ENCODE results near the gene CRADD.

GRCh38 chr12:93669452-93669851 lies 7.7 kb upstream of the CRADD start:
- TF ChIP-seq EZH2 (IDR thresholded peaks at IDR 0.05; ENCODE audit: borderline replicate concordance, control insufficient read depth, low read depth, low read length) (no peak), TCF12 (IDR thresholded peaks at IDR 0.05; ENCODE audit: low read depth, low read length) (no peak), POLR2AphosphoS5 (IDR thresholded peaks at IDR 0.05; ENCODE audit: low read length) (no peak), KDM1A (IDR thresholded peaks at IDR 0.05; ENCODE audit: borderline replicate concordance) (no peak), CHD4 (IDR thresholded peaks at IDR 0.05) (no peak), GATAD2B (conservative IDR thresholded peaks at IDR 0.05; ENCODE audit: low read depth) (no peak), YBX1 (IDR thresholded peaks at IDR 0.05) (no peak), EGR1 (IDR thresholded peaks at IDR 0.05; ENCODE audit: borderline replicate concordance in 1 of 2, low read depth in 2 of 2, low read length in 2 of 2) (no peak), SIX5 (IDR thresholded peaks at IDR 0.05; ENCODE audit: low read depth, low read length, severe bottlenecking) (no peak), RFX5 (IDR thresholded peaks at IDR 0.05; ENCODE audit: low read depth, low read length) (no peak), NRF1 (conservative IDR thresholded peaks at IDR 0.05; ENCODE audit: low read depth, low read length) (no peak)
- TF ChIP-seq, protein P1, sequence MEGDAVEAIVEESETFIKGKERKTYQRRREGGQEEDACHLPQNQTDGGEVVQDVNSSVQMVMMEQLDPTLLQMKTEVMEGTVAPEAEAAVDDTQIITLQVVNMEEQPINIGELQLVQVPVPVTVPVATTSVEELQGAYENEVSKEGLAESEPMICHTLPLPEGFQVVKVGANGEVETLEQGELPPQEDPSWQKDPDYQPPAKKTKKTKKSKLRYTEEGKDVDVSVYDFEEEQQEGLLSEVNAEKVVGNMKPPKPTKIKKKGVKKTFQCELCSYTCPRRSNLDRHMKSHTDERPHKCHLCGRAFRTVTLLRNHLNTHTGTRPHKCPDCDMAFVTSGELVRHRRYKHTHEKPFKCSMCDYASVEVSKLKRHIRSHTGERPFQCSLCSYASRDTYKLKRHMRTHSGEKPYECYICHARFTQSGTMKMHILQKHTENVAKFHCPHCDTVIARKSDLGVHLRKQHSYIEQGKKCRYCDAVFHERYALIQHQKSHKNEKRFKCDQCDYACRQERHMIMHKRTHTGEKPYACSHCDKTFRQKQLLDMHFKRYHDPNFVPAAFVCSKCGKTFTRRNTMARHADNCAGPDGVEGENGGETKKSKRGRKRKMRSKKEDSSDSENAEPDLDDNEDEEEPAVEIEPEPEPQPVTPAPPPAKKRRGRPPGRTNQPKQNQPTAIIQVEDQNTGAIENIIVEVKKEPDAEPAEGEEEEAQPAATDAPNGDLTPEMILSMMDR (IDR thresholded peaks at IDR 0.05 in 2 of 3, conservative IDR thresholded peaks at IDR 0.05 in 1 of 3; ENCODE audit: control insufficient read depth in 2 of 3, extremely low read depth in 1 of 3, insufficient read depth in 1 of 3, low read depth in 3 of 3, low read length in 3 of 3), result no peak
- TF ChIP-seq, protein P2, sequence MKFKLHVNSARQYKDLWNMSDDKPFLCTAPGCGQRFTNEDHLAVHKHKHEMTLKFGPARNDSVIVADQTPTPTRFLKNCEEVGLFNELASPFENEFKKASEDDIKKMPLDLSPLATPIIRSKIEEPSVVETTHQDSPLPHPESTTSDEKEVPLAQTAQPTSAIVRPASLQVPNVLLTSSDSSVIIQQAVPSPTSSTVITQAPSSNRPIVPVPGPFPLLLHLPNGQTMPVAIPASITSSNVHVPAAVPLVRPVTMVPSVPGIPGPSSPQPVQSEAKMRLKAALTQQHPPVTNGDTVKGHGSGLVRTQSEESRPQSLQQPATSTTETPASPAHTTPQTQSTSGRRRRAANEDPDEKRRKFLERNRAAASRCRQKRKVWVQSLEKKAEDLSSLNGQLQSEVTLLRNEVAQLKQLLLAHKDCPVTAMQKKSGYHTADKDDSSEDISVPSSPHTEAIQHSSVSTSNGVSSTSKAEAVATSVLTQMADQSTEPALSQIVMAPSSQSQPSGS (IDR thresholded peaks at IDR 0.05; ENCODE audit: low read length), result no peak

Data from GM12878 (cell line).